A673 (cell line): ENCODE measurements around the gene USP34. TPM values are rescaled to one million over a fixed set of nuclear protein-coding genes. Genes with fewer than 3 reads are reported as not detected.

Experiments used
- BruUV-seq: library from RNA; stranded (reverse); fragments of 400-500 nt; replicated peaks from 2 replicates; lab custom pipeline; 2021; lab: Mats Ljungman, UMichigan
- CTCF ChIA-PET: fragments of 300-600 bp; sonication (Branson Sonifier 250); formaldehyde crosslinking; loops from one replicate; lab custom pipeline; 2022; ENCODE audit warnings: antibody characterized with exemption; lab: Charles Lee
- POLR2A ChIA-PET: fragments of 300-600 bp; sonication (Branson Sonifier 250); formaldehyde crosslinking; loops from one replicate; lab custom pipeline; 2022; ENCODE audit warnings: antibody characterized with exemption; ENCODE audit not compliant: low non-redundant PET; lab: Charles Lee
- DNase-seq: peaks from one replicate; pipeline ENCODE4 v3.0.0-alpha.2; 2015; ENCODE audit warnings: low spot score
- H3K27ac ChIP-seq: fragments of 200-600 bp; sonication (generic); 2 replicates; pipeline ENCODE4 v1.5.1; 2016; ENCODE audit warnings: mixed run types, low read depth, mild to moderate bottlenecking, mixed read lengths, antibody characterized with exemption, low read length; ENCODE audit not compliant: poor library complexity, severe bottlenecking
- H3K27me3 ChIP-seq: fragments of 200-600 bp; sonication (generic); replicated peaks from 2 replicates; pipeline ENCODE4 v1.6.1; 2017; ENCODE audit warnings: mixed run types, low read depth, mild to moderate bottlenecking, mixed read lengths, antibody characterized with exemption, low read length; ENCODE audit not compliant: insufficient read depth, poor library complexity
- H3K36me3 ChIP-seq: fragments of 200-600 bp; sonication (generic); 2 replicates; pipeline ENCODE4 v1.6.1; 2016; ENCODE audit warnings: mixed run types, mild to moderate bottlenecking, mixed read lengths, antibody characterized with exemption, low read length; ENCODE audit not compliant: insufficient read depth, poor library complexity, severe bottlenecking
- H3K4me1 ChIP-seq: fragments of 200-600 bp; sonication (generic); 2 replicates; pipeline ENCODE4 v1.6.1; 2017; ENCODE audit warnings: mixed run types, mild to moderate bottlenecking, mixed read lengths, antibody characterized with exemption, low read length; ENCODE audit not compliant: insufficient read depth, poor library complexity, severe bottlenecking
- H3K4me3 ChIP-seq: fragments of 200-600 bp; sonication (generic); 2 replicates; pipeline ENCODE4 v1.5.1; 2016; ENCODE audit warnings: low read depth, mixed run types, mild to moderate bottlenecking, mixed read lengths, low read length; ENCODE audit not compliant: poor library complexity, severe bottlenecking
- H3K9me3 ChIP-seq: fragments of 200-600 bp; sonication (generic); 2 replicates; pipeline ENCODE4 v1.6.1; 2016; ENCODE audit warnings: mixed run types, low read depth, mild to moderate bottlenecking, mixed read lengths, antibody characterized with exemption, low read length; ENCODE audit not compliant: poor library complexity, severe bottlenecking
- EZH2 ChIP-seq: fragments of 200-600 bp; sonication (generic); IDR thresholded peaks from 2 replicates; pipeline ENCODE4 v1.6.1; 2017; ENCODE audit warnings: borderline replicate concordance, low read depth, mild to moderate bottlenecking, mixed read lengths, antibody characterized with exemption, low read length; ENCODE audit not compliant: poor library complexity, severe bottlenecking
- intact Hi-C: fragments of 100-400 bp; cut with micrococcal nuclease; formaldehyde crosslinking; loops from one replicate; pipeline ENCODE4 v1.10.0; 2022; ENCODE audit not compliant: unreplicated experiment
- total RNA-seq: library from RNA; stranded (reverse); gene quantifications from 2 replicates; pipeline ENCODE4 v1.2.3, GENCODE V29; 2021
- TF ChIP-seq, protein P1 (sequence below): fragments of 300-800, 200-600 bp; sonication (generic); conservative IDR thresholded peaks from 2 replicates; pipeline ENCODE4 v1.5.1; 2017; ENCODE audit warnings: low read depth, mild to moderate bottlenecking, antibody characterized with exemption, low read length, moderate library complexity, mixed read lengths

USP34 gene
- total RNA-seq, 1 experiment from 2014 or later: 98.5 TPM

- Histone ChIP-seq H3K9me3 (no peaks in the 10 kb centered on the region), H3K27ac (no peak overlapping the region), H3K36me3 (peaks cover 34% of the 10 kb centered on the region), H3K27me3 (no peaks in the 10 kb centered on the region), H3K4me3 (no peak overlapping the region), H3K4me1 (no peaks in the 10 kb centered on the region)
- no TSS peak for BruUV-seq
- ChIA-PET POLR2A (no interaction called here), CTCF (no interaction called here)
- intact Hi-C loops: no loop called here
- DNase-seq: no peak
- no peak for TF ChIP-seq EZH2
- TF ChIP-seq, protein P1, sequence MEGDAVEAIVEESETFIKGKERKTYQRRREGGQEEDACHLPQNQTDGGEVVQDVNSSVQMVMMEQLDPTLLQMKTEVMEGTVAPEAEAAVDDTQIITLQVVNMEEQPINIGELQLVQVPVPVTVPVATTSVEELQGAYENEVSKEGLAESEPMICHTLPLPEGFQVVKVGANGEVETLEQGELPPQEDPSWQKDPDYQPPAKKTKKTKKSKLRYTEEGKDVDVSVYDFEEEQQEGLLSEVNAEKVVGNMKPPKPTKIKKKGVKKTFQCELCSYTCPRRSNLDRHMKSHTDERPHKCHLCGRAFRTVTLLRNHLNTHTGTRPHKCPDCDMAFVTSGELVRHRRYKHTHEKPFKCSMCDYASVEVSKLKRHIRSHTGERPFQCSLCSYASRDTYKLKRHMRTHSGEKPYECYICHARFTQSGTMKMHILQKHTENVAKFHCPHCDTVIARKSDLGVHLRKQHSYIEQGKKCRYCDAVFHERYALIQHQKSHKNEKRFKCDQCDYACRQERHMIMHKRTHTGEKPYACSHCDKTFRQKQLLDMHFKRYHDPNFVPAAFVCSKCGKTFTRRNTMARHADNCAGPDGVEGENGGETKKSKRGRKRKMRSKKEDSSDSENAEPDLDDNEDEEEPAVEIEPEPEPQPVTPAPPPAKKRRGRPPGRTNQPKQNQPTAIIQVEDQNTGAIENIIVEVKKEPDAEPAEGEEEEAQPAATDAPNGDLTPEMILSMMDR: no peak
Measured at GRCh38 chr2:61220768-61221167, 250.1 kb downstream of the USP34 start.

DNA sequence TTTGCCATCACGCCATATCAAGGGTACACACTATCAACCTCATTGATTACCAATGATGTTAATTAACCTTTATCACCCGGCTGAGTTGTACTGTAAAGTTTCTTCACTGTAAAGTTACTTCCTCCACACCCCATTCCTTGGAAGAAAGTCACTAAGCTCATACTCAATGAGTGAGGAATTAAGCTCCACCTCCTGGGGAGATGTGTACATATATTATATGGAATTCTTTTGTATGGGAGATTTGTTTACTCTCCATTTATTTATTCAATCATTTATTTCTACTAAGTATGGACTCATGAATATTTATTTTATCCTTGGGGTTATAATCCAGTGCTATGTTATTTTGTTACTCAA, 252.1 kb downstream of the USP34 start:
- TSS peak; percentile 14 for BruUV-seq
- no peaks in the 10 kb centered on the region for H3K4me1 ChIP-seq

DNA sequence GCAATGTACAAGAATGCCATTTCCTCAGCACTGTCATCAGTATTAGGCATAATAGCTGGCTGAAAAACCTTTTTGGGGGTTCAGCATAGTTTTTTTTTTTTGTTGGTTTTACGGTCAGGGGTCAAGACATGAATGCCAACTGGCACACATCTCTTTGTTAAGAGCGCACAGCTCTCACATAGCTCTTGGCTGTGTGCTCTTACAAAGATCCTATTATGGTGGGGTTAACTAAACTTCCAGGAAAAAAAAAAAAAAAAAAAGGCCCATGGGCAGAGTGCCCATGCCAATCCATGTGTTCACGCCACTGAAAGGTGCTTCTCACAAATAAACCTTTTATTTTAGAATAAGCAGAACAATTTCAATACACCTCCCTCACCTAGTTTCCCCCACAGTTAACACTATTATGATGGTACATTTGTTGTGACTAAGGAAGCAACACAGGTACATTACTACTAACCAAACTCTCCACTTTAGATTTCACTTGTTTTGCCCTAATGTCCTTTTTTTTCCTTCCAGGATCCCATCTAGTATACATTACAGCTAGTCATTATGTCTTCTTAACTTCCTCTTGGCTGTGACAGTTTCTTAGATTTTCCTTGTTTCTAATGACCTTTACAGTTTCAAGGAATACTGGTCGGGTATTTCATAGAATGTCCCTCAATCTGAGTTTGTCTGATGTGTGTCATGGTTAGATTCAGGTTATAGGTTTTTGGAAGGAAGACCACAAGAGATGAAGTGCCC, 252.6 kb downstream of the USP34 start:
- Histone ChIP-seq H3K4me1 (no peaks in the 10 kb centered on the region), H3K27ac (no peak overlapping the region), H3K36me3 (peaks cover 37% of the 10 kb centered on the region), H3K27me3 (no peaks in the 10 kb centered on the region), H3K9me3 (no peaks in the 10 kb centered on the region), H3K4me3 (no peak overlapping the region)
- CTCF ChIA-PET: no interaction called here
- no peak for DNase-seq
- intact Hi-C loops: no loop called here
- POLR2A ChIA-PET: no interaction called here
- TF ChIP-seq, protein P1: no peak
- no peak for TF ChIP-seq EZH2
- no TSS peak for BruUV-seq

More for the DNA sequence above, 252.1 kb downstream of the USP34 start:
- H3K9me3 ChIP-seq: no peaks in the 10 kb centered on the region
- POLR2A ChIA-PET: no interaction called here
- H3K27ac ChIP-seq: no peak overlapping the region
- no peak for TF ChIP-seq EZH2
- TF ChIP-seq, protein P1: no peak
- peaks cover 37% of the 10 kb centered on the region for H3K36me3 ChIP-seq
- CTCF ChIA-PET: no interaction called here
- H3K4me3 ChIP-seq: no peak overlapping the region
- intact Hi-C loops: no loop called here
- DNase-seq: no peak
- H3K27me3 ChIP-seq: no peaks in the 10 kb centered on the region
